ENCODE results near the gene APEH. TPM values are rescaled to one million over a fixed set of nuclear protein-coding genes. Genes with fewer than 3 reads are reported as not detected.

The APEH gene
- total and polyA plus RNA-seq, 9 of the 15 experiments (the other 6 are each of a cell fraction or from before 2014, with no cell fraction given): 70.9 to 177 (median 117) TPM

- TF ChIP-seq SRSF9 (IDR thresholded peaks at IDR 0.05; ENCODE audit: borderline replicate concordance, low read depth, low read length) (no peak), MXD1 (CRISPR knock-in tag; IDR thresholded peaks at IDR 0.05; ENCODE audit: borderline replicate concordance, poor library complexity, severe bottlenecking) (no peak), CBX8 (IDR thresholded peaks at IDR 0.05; ENCODE audit: borderline replicate concordance, extremely low read depth, low read depth, low read length, poor library complexity, severe bottlenecking) (no peak), KLF16 (IDR thresholded peaks at IDR 0.05) (peak; percentile 54; the same call in 1 of the 2 replicates), VEZF1 (CRISPR knock-in tag; IDR thresholded peaks at IDR 0.05) (0 out of 2 replicates have a peak, but pooled peaks have one; percentile 33), ZNF133 (CRISPR knock-in tag; IDR thresholded peaks at IDR 0.05) (no peak), BACH1 (tag; IDR thresholded peaks at IDR 0.05) (no peak), SETDB1 (IDR thresholded peaks at IDR 0.05; ENCODE audit: low read length) (no peak), RHOXF2B (CRISPR knock-in tag; conservative IDR thresholded peaks at IDR 0.05) (no peak), POLR2A (conservative IDR thresholded peaks at IDR 0.05) (peak; percentile 74), HDAC1 (IDR thresholded peaks at IDR 0.05) (peak in 1 of 2 experiments; percentile 68; a peak in 2 of 4 replicates), SNRNP70 (optimal IDR thresholded peaks at IDR 0.05; ENCODE audit: low read depth, low read length) (no peak), KDM4B (IDR thresholded peaks at IDR 0.05; ENCODE audit: borderline replicate concordance in 2 of 2, low read depth in 1 of 2) (peak in 1 of 2 experiments; percentile 15; a peak in 1 of 4 replicates), ZNF384 (IDR thresholded peaks at IDR 0.05; ENCODE audit: low read depth, low read length) (no peak), SRSF1 (IDR thresholded peaks at IDR 0.05; ENCODE audit: low read depth, low read length) (no peak), GABPA (tag; conservative IDR thresholded peaks at IDR 0.05; ENCODE audit: low read depth) (peak; percentile 89), POLR3G (IDR thresholded peaks at IDR 0.05; ENCODE audit: extremely low read depth, insufficient read length, insufficient replicate concordance) (no peak), ZNF717 (CRISPR knock-in tag; IDR thresholded peaks at IDR 0.05) (no peak)
- TF ChIP-seq, protein P1, sequence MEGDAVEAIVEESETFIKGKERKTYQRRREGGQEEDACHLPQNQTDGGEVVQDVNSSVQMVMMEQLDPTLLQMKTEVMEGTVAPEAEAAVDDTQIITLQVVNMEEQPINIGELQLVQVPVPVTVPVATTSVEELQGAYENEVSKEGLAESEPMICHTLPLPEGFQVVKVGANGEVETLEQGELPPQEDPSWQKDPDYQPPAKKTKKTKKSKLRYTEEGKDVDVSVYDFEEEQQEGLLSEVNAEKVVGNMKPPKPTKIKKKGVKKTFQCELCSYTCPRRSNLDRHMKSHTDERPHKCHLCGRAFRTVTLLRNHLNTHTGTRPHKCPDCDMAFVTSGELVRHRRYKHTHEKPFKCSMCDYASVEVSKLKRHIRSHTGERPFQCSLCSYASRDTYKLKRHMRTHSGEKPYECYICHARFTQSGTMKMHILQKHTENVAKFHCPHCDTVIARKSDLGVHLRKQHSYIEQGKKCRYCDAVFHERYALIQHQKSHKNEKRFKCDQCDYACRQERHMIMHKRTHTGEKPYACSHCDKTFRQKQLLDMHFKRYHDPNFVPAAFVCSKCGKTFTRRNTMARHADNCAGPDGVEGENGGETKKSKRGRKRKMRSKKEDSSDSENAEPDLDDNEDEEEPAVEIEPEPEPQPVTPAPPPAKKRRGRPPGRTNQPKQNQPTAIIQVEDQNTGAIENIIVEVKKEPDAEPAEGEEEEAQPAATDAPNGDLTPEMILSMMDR (IDR thresholded peaks at IDR 0.05 in 2 of 3, conservative IDR thresholded peaks at IDR 0.05 in 1 of 3; ENCODE audit: insufficient read depth in 2 of 3, low read depth in 1 of 3, low read length in 3 of 3): peak in 2 of 3 experiments; percentile 7 to 39; a peak in 3 of 6 replicates
- TF ChIP-seq, protein P2, sequence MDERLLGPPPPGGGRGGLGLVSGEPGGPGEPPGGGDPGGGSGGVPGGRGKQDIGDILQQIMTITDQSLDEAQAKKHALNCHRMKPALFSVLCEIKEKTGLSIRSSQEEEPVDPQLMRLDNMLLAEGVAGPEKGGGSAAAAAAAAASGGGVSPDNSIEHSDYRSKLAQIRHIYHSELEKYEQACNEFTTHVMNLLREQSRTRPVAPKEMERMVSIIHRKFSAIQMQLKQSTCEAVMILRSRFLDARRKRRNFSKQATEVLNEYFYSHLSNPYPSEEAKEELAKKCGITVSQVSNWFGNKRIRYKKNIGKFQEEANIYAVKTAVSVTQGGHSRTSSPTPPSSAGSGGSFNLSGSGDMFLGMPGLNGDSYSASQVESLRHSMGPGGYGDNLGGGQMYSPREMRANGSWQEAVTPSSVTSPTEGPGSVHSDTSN (CRISPR knock-in tag; IDR thresholded peaks at IDR 0.05; ENCODE audit: low read depth): no peak
- TF ChIP-seq, protein P2 (tag; conservative IDR thresholded peaks at IDR 0.05; ENCODE audit: low read depth): no peak
These were observed 15.1 kb downstream of the APEH start, which contains the start of the genes MST1 and RNF123 (continued) for GRCh38 chr3:49689046-49689907.
